ENCODE results near the gene CSNK1E.

The CSNK1E gene

DNA sequence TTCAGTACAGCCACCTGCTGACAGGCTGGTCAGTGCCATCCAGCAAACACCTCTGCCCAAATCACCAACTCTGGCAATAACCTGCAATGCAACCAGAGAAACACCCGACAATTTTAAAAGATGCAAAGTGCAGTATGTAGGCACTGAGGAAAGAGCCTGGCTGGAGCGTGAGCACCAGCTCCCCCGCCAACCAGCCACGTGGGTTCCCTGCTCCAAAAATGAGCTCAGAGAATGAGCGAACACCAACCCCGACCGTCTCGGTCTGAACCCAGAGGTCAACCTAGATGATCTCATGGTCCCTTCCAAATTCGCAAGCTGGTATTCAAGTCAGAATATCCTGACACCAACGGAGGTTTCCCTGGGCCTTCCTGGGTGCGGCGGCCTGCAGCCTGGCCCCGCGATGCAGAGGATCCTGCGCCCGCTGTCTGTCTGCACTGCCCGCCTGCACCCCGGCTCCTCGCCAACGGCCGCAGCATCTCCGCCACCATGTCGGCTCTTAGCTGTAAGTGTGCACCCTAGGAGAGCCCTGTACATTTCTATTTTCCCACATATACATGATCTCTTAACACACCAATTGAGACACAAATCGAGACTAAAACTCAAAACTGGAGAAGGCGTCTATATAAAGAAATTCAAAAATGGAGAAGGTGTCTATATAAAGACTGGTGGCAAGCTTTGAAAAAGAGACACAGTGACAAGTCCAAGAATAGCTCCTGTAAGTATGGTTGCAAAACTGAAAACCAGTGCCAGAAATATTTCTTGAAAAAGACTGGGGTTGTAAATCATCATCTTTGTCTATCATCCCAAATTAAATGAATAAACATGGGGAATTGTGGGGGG, 67.2 kb downstream of the CSNK1E start:
- DNase-seq (ENCODE audit: low spot score), result no peak

DNA sequence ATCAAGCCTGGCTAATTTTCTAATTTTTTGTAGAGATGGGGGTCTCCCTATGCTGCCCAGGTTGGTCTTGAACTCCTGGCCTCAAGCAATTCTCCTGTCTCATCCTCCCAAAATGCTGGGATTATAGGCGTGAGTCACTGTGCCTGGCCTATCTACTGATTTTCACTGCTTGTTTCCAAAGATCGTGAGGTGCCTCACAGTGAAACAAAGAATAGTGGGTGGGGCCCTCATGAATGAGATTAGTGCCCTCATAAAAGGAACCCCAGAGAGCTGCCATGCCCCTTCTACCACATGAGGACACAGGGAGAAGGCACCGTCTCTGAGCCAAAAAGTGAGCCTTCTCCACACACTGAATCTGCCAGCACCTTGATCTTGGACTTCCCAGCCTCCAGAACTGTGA, 67.9 kb downstream of the CSNK1E start:
- DNase-seq (ENCODE audit: low spot score), result no peak

- no peak for DNase-seq (ENCODE audit: low spot score)
These were observed 69.0 kb downstream of the CSNK1E start for GRCh38 chr22:38248280-38248679.

DNA sequence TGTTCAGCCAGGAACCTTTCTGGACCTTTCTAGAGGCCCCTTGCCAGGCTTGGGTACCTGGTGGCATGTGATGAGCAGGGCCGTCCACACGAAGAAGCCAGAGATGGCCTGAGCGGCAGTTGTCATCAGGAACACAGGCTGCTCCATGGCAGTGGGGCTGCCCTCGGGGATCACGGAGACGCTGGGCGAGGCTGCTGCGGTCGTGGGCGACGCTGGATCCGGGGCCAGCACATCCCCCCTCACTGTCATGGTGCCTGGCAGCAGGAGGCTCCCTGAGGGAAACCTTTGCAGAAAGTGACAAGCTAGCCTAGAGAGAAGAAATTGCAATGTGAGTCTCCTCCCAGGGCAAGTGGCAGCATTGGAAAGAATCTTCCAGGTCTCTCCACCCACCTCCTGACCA, 69.5 kb downstream of the CSNK1E start:
- no peak for DNase-seq (ENCODE audit: low spot score)

GRCh38 chr22:38246692-38247091, 70.5 kb downstream of the CSNK1E start:
- DNase-seq (ENCODE audit: low spot score), result no peak

GRCh38 chr22:38246046-38246658, 71.1 kb downstream of the CSNK1E start:
- no peak for DNase-seq (ENCODE audit: low spot score)

GRCh38 chr22:38244106-38244505, 73.1 kb downstream of the CSNK1E start:
- DNase-seq (ENCODE audit: low spot score), result no peak

- no peak for DNase-seq (ENCODE audit: low spot score)
These were observed 74.0 kb downstream of the CSNK1E start for GRCh38 chr22:38243007-38243765.

- no peak for DNase-seq (ENCODE audit: low spot score)
These were observed 76.4 kb downstream of the CSNK1E start for GRCh38 chr22:38240734-38241252.

Data from CD4-positive, alpha-beta T cell treated with Interleukin-15 for 4 hours (primary cell).